Testis (tissue), 3 donors: Measurements from ENCODE around the gene SCNN1B. TPM values are rescaled to one million over a fixed set of nuclear protein-coding genes. Genes with fewer than 3 reads are reported as not detected.

Experiments used
- DNase-seq: peaks from one replicate; pipeline ENCODE4 v3.0.0-alpha.2; 2019
- H3K27ac ChIP-seq, 2 donors: fragments of 200-600 bp; sonication (generic); one replicate each; pipeline ENCODE4 v1.5.1; 2019
- H3K27me3 ChIP-seq: fragments of 200-600 bp; sonication (generic); one replicate; pipeline ENCODE4 v1.5.1; 2019
- H3K36me3 ChIP-seq: fragments of 200-600 bp; sonication (generic); one replicate; pipeline ENCODE4 v1.5.1; 2017; ENCODE audit warnings: low read depth; ENCODE audit errors: missing control alignments
- H3K4me1 ChIP-seq: fragments of 200-600 bp; sonication (generic); one replicate; pipeline ENCODE4 v1.5.1; 2019
- H3K4me3 ChIP-seq, 2 donors: fragments of 200-600 bp; sonication (generic); one replicate each; pipeline ENCODE4 v1.5.1; 2017 to 2019
- H3K9me3 ChIP-seq: fragments of 200-600 bp; sonication (generic); one replicate; pipeline ENCODE4 v1.5.1; 2017
- CTCF ChIP-seq, 3 experiments: fragments of 450-650 bp in 2 of 3; fragments of 200-600 bp in 1 of 3; sonication (generic) in 1 of 3; IDR thresholded peaks; one replicate each; pipeline ENCODE4 v1.5.1; 2016 to 2019; ENCODE audit warnings: antibody characterized with exemption in 3 of 3, mild to moderate bottlenecking in 2 of 3, moderate library complexity in 1 of 3
- POLR2A ChIP-seq: fragments of 450-650 bp; IDR thresholded peaks from one replicate; pipeline ENCODE4 v1.6.1; 2017; ENCODE audit warnings: antibody characterized with exemption, mild to moderate bottlenecking, moderate library complexity
- WGBS, 2 donors: methylation state at CpG; one replicate each; pipeline ENCODE4 v1.1.5; 2018; 5-methylcytosine and 5-hydroxymethylcytosine counted together
- intact Hi-C: fragments of 100-400 bp; cut with DNase I; formaldehyde crosslinking; loops from one replicate; pipeline ENCODE4 v1.15.1; 2023; ENCODE audit warnings: low total_unique reads
- polyA plus RNA-seq: library from polyadenylated mRNA; stranded (reverse); fragments of 350-450 nt; fragmentation: Illumina TruSeq; extraction: RNeasy Lipid Tissue Mini Kit (QIAGEN cat#74804); gene quantifications from one replicate; pipeline ENCODE4 v1.2.3, GENCODE V29; 2014; ENCODE audit warnings: low read depth, low replicate concordance; ENCODE audit not compliant: insufficient read depth
- total RNA-seq, 2 donors: library from RNA; depleted of rRNA; stranded (reverse); fragments of >200 nt; gene quantifications; one replicate each; pipeline ENCODE4 v1.2.3, GENCODE V29; 2016

SCNN1B gene
- total and polyA plus RNA-seq, 3 donors from 2014 or later, result 0.31 to 1.1 (median 0.55) TPM

- TF ChIP-seq POLR2A (no peak), CTCF (IDR thresholded peaks at IDR 0.05) (no peak)
- no peak for DNase-seq
- Histone ChIP-seq H3K27ac (no peak overlapping the region), H3K9me3 (no peaks in the 10 kb centered on the region), H3K27me3 (no peaks in the 10 kb centered on the region), H3K36me3 (no peaks in the 10 kb centered on the region), H3K4me3 (no peak overlapping the region), H3K4me1 (no peaks in the 10 kb centered on the region)
- intact Hi-C loops, result no loop called here
- 84% methylated on average over 10 to 13 of the region's 13 CpGs for WGBS, 2 donors
Measured at GRCh38 chr16:23373436-23374219, 71.5 kb downstream of the SCNN1B start.

GRCh38 chr16:23374721-23375510, 72.8 kb downstream of the SCNN1B start:
- no peaks in the 10 kb centered on the region for H3K9me3 ChIP-seq
- TF ChIP-seq POLR2A (no peak), CTCF (IDR thresholded peaks at IDR 0.05) (no peak)
- H3K27me3 ChIP-seq, result no peaks in the 10 kb centered on the region
- H3K36me3 ChIP-seq, result no peaks in the 10 kb centered on the region
- H3K27ac ChIP-seq, result no peak overlapping the region
- WGBS, 2 donors, result 73 to 89% methylated on average over 12 to 17 of the region's 17 CpGs
- H3K4me3 ChIP-seq, result no peak overlapping the region
- no peaks in the 10 kb centered on the region for H3K4me1 ChIP-seq
- intact Hi-C loops, result no loop called here
- DNase-seq, result no peak

- no peaks in the 10 kb centered on the region for H3K4me1 ChIP-seq
- no peak overlapping the region for H3K4me3 ChIP-seq
- DNase-seq, result no peak
- H3K36me3 ChIP-seq, result no peaks in the 10 kb centered on the region
- 91 to 100% methylated on average over 2 to 7 of the region's 7 CpGs for WGBS, 2 donors
- intact Hi-C loops, result no loop called here
- H3K9me3 ChIP-seq, result no peaks in the 10 kb centered on the region
- H3K27ac ChIP-seq, result no peak overlapping the region
- no peak for TF ChIP-seq CTCF (IDR thresholded peaks at IDR 0.05)
- TF ChIP-seq POLR2A, result no peak
- no peaks in the 10 kb centered on the region for H3K27me3 ChIP-seq
Measured at GRCh38 chr16:23375643-23376042, 73.5 kb downstream of the SCNN1B start.

GRCh38 chr16:23377071-23377931, 75.2 kb downstream of the SCNN1B start:
- H3K4me1 ChIP-seq, result no peaks in the 10 kb centered on the region
- TF ChIP-seq CTCF (IDR thresholded peaks at IDR 0.05), result no peak
- TF ChIP-seq POLR2A, result no peak
- no peaks in the 10 kb centered on the region for H3K27me3 ChIP-seq
- H3K36me3 ChIP-seq, result no peaks in the 10 kb centered on the region
- no peak for DNase-seq
- H3K9me3 ChIP-seq, result no peaks in the 10 kb centered on the region
- H3K27ac ChIP-seq, result no peak overlapping the region
- 86 to 87% methylated on average over 8 to 9 of the region's 9 CpGs for WGBS, 2 donors
- H3K4me3 ChIP-seq, result no peak overlapping the region
- intact Hi-C loops, result no loop called here
